DND-41 (cell line): ENCODE data around the gene MAP3K1.
"Not testable (repeated sequence)": the region's sequence is repeated elsewhere in the genome, so short reads cannot be mapped to it uniquely, and the experiment has no call there.

Experiments used
- ATAC-seq: fragments of 200-7000 bp; cut with Tn5 transposase; 3 replicates; pipeline ENCODE4 v1.9.1; 2021; ENCODE audit warnings: low read depth; ENCODE audit not compliant: insufficient read depth
- DNase-seq: peaks from one replicate; pipeline ENCODE4 v3.0.0-alpha.2; 2020
- H2AFZ ChIP-seq: 2 replicates; pipeline ENCODE4 v1.6.0; 2012; ENCODE audit warnings: low read depth, low read length
- H3K27ac ChIP-seq: 2 replicates; pipeline ENCODE4 v1.5.1; 2012; ENCODE audit warnings: low read length, inconsistent platforms
- H3K27me3 ChIP-seq: fragments of 200-600 bp; sonication (generic); 2 replicates; pipeline ENCODE4 v1.6.0; 2012; ENCODE audit warnings: low read length, mild to moderate bottlenecking, inconsistent platforms; ENCODE audit not compliant: insufficient read depth, poor library complexity
- H3K36me3 ChIP-seq: 2 replicates; pipeline ENCODE4 v1.5.1; 2012; ENCODE audit warnings: low read length, inconsistent platforms; ENCODE audit not compliant: insufficient read depth
- H3K4me1 ChIP-seq: 2 replicates; pipeline ENCODE4 v1.5.1; 2012; ENCODE audit warnings: mild to moderate bottlenecking, low read length; ENCODE audit not compliant: insufficient read depth
- H3K4me2 ChIP-seq: 2 replicates; pipeline ENCODE4 v1.6.0; 2012; ENCODE audit warnings: mild to moderate bottlenecking, moderate library complexity, low read length, inconsistent platforms; ENCODE audit not compliant: insufficient read depth
- H3K4me3 ChIP-seq, 2 experiments: fragments of 200-600 bp in 1 of 2; shearing (Covaris generic) in 1 of 2; 2 replicates each; pipeline ENCODE4 v1.5.1; 2012 to 2016; ENCODE audit warnings: inconsistent platforms in 2 of 2, low read length in 2 of 2, mild to moderate bottlenecking in 2 of 2, low read depth in 1 of 2, moderate library complexity in 1 of 2
- H3K79me2 ChIP-seq: 2 replicates; pipeline ENCODE4 v1.6.0; 2012; ENCODE audit warnings: low read length, inconsistent platforms; ENCODE audit not compliant: insufficient read depth
- H3K9ac ChIP-seq: 2 replicates; pipeline ENCODE4 v1.6.0; 2012; ENCODE audit warnings: low read depth, mild to moderate bottlenecking, inconsistent platforms, low read length, moderate library complexity
- H3K9me3 ChIP-seq: 2 replicates; pipeline ENCODE4 v1.5.1; 2012; ENCODE audit warnings: low read length, moderate library complexity, mild to moderate bottlenecking, inconsistent platforms; ENCODE audit not compliant: insufficient read depth, severe bottlenecking
- H4K20me1 ChIP-seq: 2 replicates; pipeline ENCODE4 v1.6.0; 2012; ENCODE audit warnings: low read length; ENCODE audit not compliant: insufficient read depth
- CTCF ChIP-seq: IDR thresholded peaks from 2 replicates; pipeline ENCODE4 v1.5.1; 2012; ENCODE audit warnings: borderline replicate concordance, low read length, moderate library complexity, mild to moderate bottlenecking; ENCODE audit not compliant: poor library complexity, severe bottlenecking; ENCODE audit errors: extremely low read depth
- EZH2 ChIP-seq: IDR thresholded peaks from 3 replicates; pipeline ENCODE4 v1.6.1; 2012; ENCODE audit warnings: borderline replicate concordance, low read depth, mild to moderate bottlenecking, moderate library complexity, low read length, inconsistent platforms; ENCODE audit not compliant: severe bottlenecking

Gene MAP3K1

GRCh38 chr5:56772767-56773166, 42.6 kb upstream of the MAP3K1 start:
- Histone ChIP-seq H3K36me3 (no peaks in the 10 kb centered on the region), H3K9ac (no peak overlapping the region), H3K79me2 (no peaks in the 10 kb centered on the region), H3K4me3 (no peak overlapping the region), H2AFZ (no peak overlapping the region), H3K27ac (no peak overlapping the region), H3K4me1 (no peaks in the 10 kb centered on the region), H3K9me3 (no peaks in the 10 kb centered on the region), H3K4me2 (no peak overlapping the region), H3K27me3 (peaks cover 6% of the 10 kb centered on the region), H4K20me1 (no peaks in the 10 kb centered on the region)
- ATAC-seq = no peak
- TF ChIP-seq EZH2 (no peak), CTCF (no peak)
- no peak for DNase-seq

- Histone ChIP-seq H3K4me2 (no peak overlapping the region), H3K4me1 (no peaks in the 10 kb centered on the region), H3K79me2 (no peaks in the 10 kb centered on the region), H3K9ac (no peak overlapping the region), H3K27ac (no peak overlapping the region), H3K4me3 (no peak overlapping the region), H2AFZ (no peak overlapping the region), H3K27me3 (peaks cover 6% of the 10 kb centered on the region), H3K36me3 (no peaks in the 10 kb centered on the region), H4K20me1 (no peaks in the 10 kb centered on the region), H3K9me3 (no peaks in the 10 kb centered on the region)
- DNase-seq = no peak
- no peak for ATAC-seq
- TF ChIP-seq EZH2 (no peak), CTCF (no peak)
These were observed 40.4 kb upstream of the MAP3K1 start for GRCh38 chr5:56774957-56775356.

GRCh38 chr5:56776212-56776846, 39.0 kb upstream of the MAP3K1 start:
- H2AFZ ChIP-seq, H4K20me1 ChIP-seq: not testable (repeated sequence)

GRCh38 chr5:56783261-56783660, 32.1 kb upstream of the MAP3K1 start:
- ATAC-seq (no peak), DNase-seq (no peak)
- peaks cover 4% of the 10 kb centered on the region for H3K27me3 ChIP-seq
- no peaks in the 10 kb centered on the region for H4K20me1 ChIP-seq
- H3K4me2 ChIP-seq = no peak overlapping the region
- no peak overlapping the region for H3K27ac ChIP-seq
- H3K4me1 ChIP-seq = no peaks in the 10 kb centered on the region
- H3K79me2 ChIP-seq = no peaks in the 10 kb centered on the region
- no peaks in the 10 kb centered on the region for H3K9me3 ChIP-seq
- H3K36me3 ChIP-seq = no peaks in the 10 kb centered on the region
- no peak for TF ChIP-seq CTCF
- no peak for TF ChIP-seq EZH2
- H3K9ac ChIP-seq = no peak overlapping the region
- no peak overlapping the region for H3K4me3 ChIP-seq
- H2AFZ ChIP-seq = no peak overlapping the region

More at GRCh38 chr5:56776212-56776846, 39.0 kb upstream of the MAP3K1 start:
- H3K27ac ChIP-seq, H3K79me2 ChIP-seq, H3K9ac ChIP-seq, H3K4me1 ChIP-seq, H3K36me3 ChIP-seq, H3K4me3 ChIP-seq, H3K9me3 ChIP-seq, H3K27me3 ChIP-seq, ATAC-seq, H3K4me2 ChIP-seq, DNase-seq: not testable (repeated sequence)
